PFSK-1 (cell line): ENCODE results near the gene RNH1.

Experiments
- FOXP2 ChIP-seq: optimal IDR thresholded peaks from 2 replicates; pipeline ENCODE3; 2011; ENCODE audit warnings: borderline replicate concordance, control low read depth, inconsistent platforms; ENCODE audit not compliant: insufficient read depth; ENCODE audit errors: extremely low read length, extremely low read depth
- POLR2AphosphoS5 ChIP-seq: IDR thresholded peaks from 2 replicates; pipeline ENCODE4 v1.6.1; 2012; ENCODE audit warnings: low read depth, mild to moderate bottlenecking, control low read depth, low read length, moderate library complexity
- REST ChIP-seq, 2 experiments: IDR thresholded peaks; 2 replicates each; pipeline versions ENCODE4 v1.6.1 to v1.8.0; 2011 to 2012; ENCODE audit warnings: low read depth in 2 of 2, low read length in 2 of 2, control low read depth in 1 of 2, inconsistent platforms in 1 of 2, mild to moderate bottlenecking in 1 of 2, moderate library complexity in 1 of 2; ENCODE audit not compliant: insufficient read depth in 1 of 2
- SIN3A ChIP-seq: IDR thresholded peaks from 2 replicates; pipeline ENCODE4 v1.6.1; 2012; ENCODE audit warnings: mild to moderate bottlenecking, low read length, moderate library complexity, borderline replicate concordance; ENCODE audit not compliant: insufficient read depth
- TAF1 ChIP-seq: IDR thresholded peaks from 2 replicates; pipeline ENCODE4 v1.6.1; 2012; ENCODE audit warnings: low read length, control low read depth, borderline replicate concordance; ENCODE audit not compliant: insufficient read depth

The RNH1 gene

GRCh38 chr11:536841-537621, 30.0 kb upstream of the RNH1 start, which contains the start of gene LRRC56:
TSS of gene LRRC56 (plus strand) at chr11:537527. CDS start at chr11:540685, 3,158 bp downstream.
- TF ChIP-seq FOXP2, result no peak
- TF ChIP-seq TAF1, result no peak
- no peak for TF ChIP-seq REST (IDR thresholded peaks at IDR 0.05; ENCODE audit: insufficient read depth in 1 of 2, low read depth in 2 of 2, low read length in 2 of 2)
- TF ChIP-seq POLR2AphosphoS5, result no peak
- no peak for TF ChIP-seq SIN3A

- 0 out of 2 replicates have a peak, but pooled peaks have one; percentile 29 for TF ChIP-seq SIN3A
- TF ChIP-seq TAF1, result peak; percentile 70; the same call in 1 of the 2 replicates
- no peak for TF ChIP-seq FOXP2
- TF ChIP-seq POLR2AphosphoS5, result peak; percentile 93
- TF ChIP-seq REST (IDR thresholded peaks at IDR 0.05; ENCODE audit: insufficient read depth in 1 of 2, low read depth in 2 of 2, low read length in 2 of 2), result no peak
These were observed 28.7 kb upstream of the RNH1 start, which contains the start of gene HRAS for GRCh38 chr11:535519-536454. TSS of gene HRAS (minus strand) at chr11:535576.

- TF ChIP-seq POLR2AphosphoS5 (no peak), FOXP2 (no peak), SIN3A (no peak), REST (IDR thresholded peaks at IDR 0.05; ENCODE audit: insufficient read depth in 1 of 2, low read depth in 2 of 2, low read length in 2 of 2) (no peak), TAF1 (no peak)
These were observed 28.1 kb upstream of the RNH1 start for GRCh38 chr11:535210-535518.

GRCh38 chr11:534396-535209, 27.6 kb upstream of the RNH1 start:
- TF ChIP-seq REST (IDR thresholded peaks at IDR 0.05; ENCODE audit: insufficient read depth in 1 of 2, low read depth in 2 of 2, low read length in 2 of 2), result no peak
- no peak for TF ChIP-seq TAF1
- no peak for TF ChIP-seq POLR2AphosphoS5
- no peak for TF ChIP-seq SIN3A
- no peak for TF ChIP-seq FOXP2
